Bronchial epithelial cell (primary cell): Measurements from ENCODE around the gene MTF2. TPM values are rescaled to one million over a fixed set of nuclear protein-coding genes. Genes with fewer than 3 reads are reported as not detected.
"Not testable (repeated sequence)": the region's sequence is repeated elsewhere in the genome, so short reads cannot be mapped to it uniquely, and the experiment has no call there.

ENCODE experiments used
- DNase-seq: peaks from one replicate; pipeline ENCODE4 v3.0.0-alpha.2; 2010; ENCODE audit warnings: low read depth
- FAIRE-seq: peaks from 2 replicates; lab custom pipeline; 2011; peaks lifted over from hg19 to GRCh38; lab: Jason Lieb, UNC
- H3K27me3 ChIP-seq: 2 replicates; pipeline ENCODE4 v1.5.1; 2011; ENCODE audit warnings: low read length; ENCODE audit not compliant: control insufficient read depth, insufficient read depth
- H3K36me3 ChIP-seq: 2 replicates; pipeline ENCODE4 v1.5.1; 2011; ENCODE audit warnings: low read length; ENCODE audit not compliant: control insufficient read depth, insufficient read depth
- H3K4me3 ChIP-seq: 2 replicates; pipeline ENCODE4 v1.5.1; 2011; ENCODE audit warnings: mild to moderate bottlenecking, low read depth, low read length, control low read depth
- CTCF ChIP-seq: IDR thresholded peaks from 2 replicates; pipeline ENCODE4 v1.5.1; 2011; ENCODE audit warnings: mild to moderate bottlenecking, moderate library complexity, low read length, control low read depth, inconsistent platforms; ENCODE audit not compliant: insufficient read depth, severe bottlenecking
- total RNA-seq: library from RNA; depleted of rRNA; stranded (reverse); fragments of >200 nt; gene quantifications from 2 replicates; pipeline ENCODE4 v1.2.1, GENCODE V29; 2014

The MTF2 gene
- total RNA-seq, 1 donor from 2014 or later: 20.3 TPM

- Histone ChIP-seq H3K27me3 (no peaks in the 10 kb centered on the region), H3K36me3 (peaks cover 2% of the 10 kb centered on the region), H3K4me3 (no peak overlapping the region)
- no peak for TF ChIP-seq CTCF
- DNase-seq (no peak), FAIRE-seq (no peak)
Measured at GRCh38 chr1:93171549-93172034, 92.5 kb downstream of the MTF2 start.

- no peak for TF ChIP-seq CTCF
- FAIRE-seq (no peak), DNase-seq (no peak)
- Histone ChIP-seq H3K4me3 (no peak overlapping the region), H3K36me3 (peaks cover 2% of the 10 kb centered on the region), H3K27me3 (no peaks in the 10 kb centered on the region)
Measured at GRCh38 chr1:93172778-93173177, 93.7 kb downstream of the MTF2 start.

- not testable (repeated sequence) for H3K4me3 ChIP-seq, DNase-seq, H3K27me3 ChIP-seq, H3K36me3 ChIP-seq, FAIRE-seq
Measured at GRCh38 chr1:93174638-93175037, 95.6 kb downstream of the MTF2 start.

- Histone ChIP-seq H3K36me3 (peaks cover 2% of the 10 kb centered on the region), H3K27me3 (no peaks in the 10 kb centered on the region), H3K4me3 (peak overlapping the region; percentile 54)
- no peak for TF ChIP-seq CTCF
- FAIRE-seq (no peak), DNase-seq (peak; percentile 33)
Measured at GRCh38 chr1:93177991-93178390, 98.9 kb downstream of the MTF2 start.

- Histone ChIP-seq H3K27me3 (no peaks in the 10 kb centered on the region), H3K36me3 (peaks cover 2% of the 10 kb centered on the region), H3K4me3 (peak overlapping the region; percentile 54)
- no peak for TF ChIP-seq CTCF
- DNase-seq (no peak), FAIRE-seq (no peak)
Measured at GRCh38 chr1:93178418-93178817, 99.3 kb downstream of the MTF2 start.

GRCh38 chr1:93179886-93180722, 101.0 kb downstream of the MTF2 start, which contains the start of gene TMED5:
Gene TMED5, minus strand, starts transcription at chr1:93180413. Its CDS starts 171 bp downstream, at chr1:93180242.
- Histone ChIP-seq H3K4me3 (peak within 1 kb of the TSS; percentile 54), H3K27me3 (no peaks in the 10 kb centered on the region), H3K36me3 (peaks cover 1% of the 10 kb centered on the region)
- FAIRE-seq: no peak
- TF ChIP-seq CTCF: no peak
- DNase-seq: peak; percentile 93
